ENCODE data around the gene PGC. TPM values are rescaled to one million over a fixed set of nuclear protein-coding genes. Genes with fewer than 3 reads are reported as not detected.

PGC gene
- total RNA-seq (not detected), polyA plus RNA-seq (1 to 10 TPM in 1 of 2 donors, under 1 TPM in 1; 0.58 to 2.0 TPM)
- long read RNA-seq, donor 1, result 0 reads
- long read RNA-seq, donor 2, result 0 reads
- long read RNA-seq, donor 3, partial matches to known transcripts, result 0 of 1 reads
- long read RNA-seq, donor 3, other reads (novel, unspliced or antisense), result 1 of 1 reads

- H3K27ac ChIP-seq, result no peak within 1 kb of the TSS
- no peaks in the 10 kb centered on the region for H3K4me1 ChIP-seq
- H3K4me3 ChIP-seq, result no peak within 1 kb of the TSS
- no peaks in the 10 kb centered on the region for H3K9me3 ChIP-seq
- DNase-seq (no peak), ATAC-seq (no peak)
- no peak for TF ChIP-seq CTCF (IDR thresholded peaks at IDR 0.05)
- no peaks in the 10 kb centered on the region for H3K27me3 ChIP-seq
- no peaks in the 10 kb centered on the region for H3K36me3 ChIP-seq
- 93% methylated on average over 15 of the region's 15 CpGs for WGBS, 2 donors
- intact Hi-C loops (cut with DNase I), result no loop called here
Observed at GRCh38 chr6:41747256-41748101, at the start of gene PGC. TSS of gene PGC (minus strand) at chr6:41747397. CDS start at chr6:41747334, 63 bp downstream.

- Histone ChIP-seq H3K27me3 (no peaks in the 10 kb centered on the region), H3K27ac (no peak overlapping the region), H3K4me3 (no peak overlapping the region), H3K4me1 (peaks cover 0 to 33% (median 4%) of the 10 kb centered on the region in 9 donors), H3K9me3 (no peaks in the 10 kb centered on the region), H3K36me3 (peaks cover 0 to 82% (median 18%) of the 10 kb centered on the region in 9 donors)
- ATAC-seq (no peak), DNase-seq (no peak)
- 96% methylated on average over 2 of the region's 2 CpGs for WGBS, 2 donors
- no peak for TF ChIP-seq CTCF (IDR thresholded peaks at IDR 0.05)
- intact Hi-C loops (cut with DNase I), result loop anchor here in 3 of 10 donors (5.0 to 10.0 kb wide), 3 partner anchors 98 to 126 kb away; partner anchors contain the start of genes BYSL (in 1 of the 3), MED20 (in 1 of the 3) and USP49 (in 1 of the 3)
Observed at GRCh38 chr6:41796474-41796873, 49.3 kb upstream of the PGC start.

- H3K9me3 ChIP-seq, result no peaks in the 10 kb centered on the region
- H3K27me3 ChIP-seq, result no peaks in the 10 kb centered on the region
- ATAC-seq (no peak), DNase-seq (no peak)
- H3K36me3 ChIP-seq, result peaks cover 0 to 84% (median 14%) of the 10 kb centered on the region in 9 donors
- intact Hi-C loops (cut with DNase I), result loop anchor here in 2 of 10 donors (10.0 kb wide), 2 partner anchors 103 to 113 kb away; partner anchors contain the start of gene USP49 (in 1 of the 2)
- H3K27ac ChIP-seq, result peak overlapping the region in 5 of 10 donors; percentile 2 to 82 (median 23)
- peaks cover 0 to 55% (median 26%) of the 10 kb centered on the region in 9 donors for H3K4me1 ChIP-seq
- H3K4me3 ChIP-seq, result no peak overlapping the region
- no peak for TF ChIP-seq CTCF (IDR thresholded peaks at IDR 0.05)
- 76 to 78% methylated on average over 4 of the region's 4 CpGs for WGBS, 2 donors
Observed at GRCh38 chr6:41791984-41792383, 44.8 kb upstream of the PGC start.

GRCh38 chr6:41791305-41791704 lies 44.1 kb upstream of the PGC start:
- peak overlapping the region in 1 of 10 donors; percentile 82 for H3K27ac ChIP-seq
- H3K36me3 ChIP-seq, result peaks cover 0 to 77% (median 14%) of the 10 kb centered on the region in 9 donors

More at GRCh38 chr6:41791305-41791704, 44.1 kb upstream of the PGC start:
- intact Hi-C loops (cut with DNase I), result loop anchor here in 2 of 10 donors (10.0 kb wide), 2 partner anchors 103 to 113 kb away; partner anchors contain the start of gene USP49 (in 1 of the 2)
- no peaks in the 10 kb centered on the region for H3K27me3 ChIP-seq
- DNase-seq (no peak), ATAC-seq (no peak)
- no peaks in the 10 kb centered on the region for H3K9me3 ChIP-seq
- TF ChIP-seq CTCF (IDR thresholded peaks at IDR 0.05), result no peak
- H3K4me1 ChIP-seq, result peaks cover 0 to 56% (median 31%) of the 10 kb centered on the region in 9 donors
- WGBS, 2 donors, result 79 to 84% methylated on average over 1 of the region's 1 CpG
- no peak overlapping the region for H3K4me3 ChIP-seq
